ENCODE measurements around the gene COMMD3.

Gene COMMD3

DNA sequence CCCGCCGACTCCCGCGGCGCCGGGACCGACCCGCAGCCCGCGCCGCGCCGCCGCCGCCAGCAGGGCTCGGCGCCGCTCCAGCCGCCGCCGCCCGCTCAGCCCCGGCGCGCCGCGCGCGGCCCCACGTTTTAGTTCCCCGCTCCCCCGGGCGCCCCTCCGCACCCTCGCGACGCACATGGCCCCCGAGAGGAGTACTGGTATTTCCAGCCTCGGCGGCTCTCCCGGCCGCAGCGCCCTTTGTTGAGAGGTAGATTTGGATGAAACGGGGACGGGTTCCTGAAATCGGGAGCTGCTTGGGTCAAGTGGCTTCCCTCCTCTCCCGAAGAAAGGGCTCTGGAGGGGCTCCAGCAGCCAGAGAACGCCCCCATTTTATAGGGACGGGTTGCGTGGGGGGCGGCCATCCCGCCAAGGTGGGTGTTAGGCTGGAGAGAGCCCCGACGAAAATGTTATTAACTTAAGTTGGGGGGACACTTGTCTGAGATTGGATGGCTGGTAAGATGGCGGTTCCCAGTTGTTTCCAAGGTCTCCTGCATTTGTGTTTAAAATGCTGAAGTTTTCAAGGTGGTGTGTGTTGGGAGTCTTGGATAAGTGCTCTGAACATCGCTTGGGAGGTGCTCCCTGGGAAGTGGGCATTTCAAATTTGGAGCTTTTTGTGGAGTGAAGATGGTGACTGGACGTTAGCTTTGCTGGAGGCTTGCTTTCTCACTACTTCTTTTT, 5.9 kb downstream of the COMMD3 start:
- peak overlapping the region; percentile 70 for H3K4me3 ChIP-seq (ENCODE audit: low read depth, low read length)
- no peak for TF ChIP-seq CTCF (IDR thresholded peaks at IDR 0.05; ENCODE audit: low read depth, low read length)
- in situ Hi-C loops (cut with HindIII; ENCODE audit: low sequenced_read_pairs), result no loop called here
- DNase-seq (ENCODE audit: low read depth, low spot score), result no peak

DNA sequence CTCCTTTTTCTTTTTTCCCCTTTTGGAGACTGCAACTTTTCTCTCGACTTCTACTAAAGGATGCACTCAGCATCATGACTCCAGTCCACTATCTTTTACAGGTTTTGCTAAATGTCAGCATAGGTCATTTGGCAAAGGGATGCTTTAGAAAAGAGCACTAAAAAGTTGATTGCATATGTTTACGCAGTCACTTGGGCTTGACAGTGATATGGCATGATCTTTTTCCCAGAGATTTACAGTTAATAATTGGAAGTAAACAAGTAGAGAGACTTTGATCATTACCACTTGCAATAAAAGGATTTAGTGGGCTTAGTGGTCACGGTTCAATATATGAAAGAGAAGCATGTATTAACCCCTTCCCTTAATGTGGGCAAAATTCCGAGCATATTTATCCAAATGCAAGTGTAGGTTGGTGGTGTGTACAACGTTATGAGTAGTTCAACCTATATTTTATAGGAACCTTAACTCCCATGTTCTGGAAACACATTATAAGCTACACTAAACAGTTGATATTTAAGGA, 6.5 kb downstream of the COMMD3 start:
- no peak for DNase-seq (ENCODE audit: low read depth, low spot score)
- TF ChIP-seq CTCF (IDR thresholded peaks at IDR 0.05; ENCODE audit: low read depth, low read length), result no peak
- H3K4me3 ChIP-seq (ENCODE audit: low read depth, low read length), result peak overlapping the region; percentile 70
- in situ Hi-C loops (cut with HindIII; ENCODE audit: low sequenced_read_pairs), result no loop called here

DNA sequence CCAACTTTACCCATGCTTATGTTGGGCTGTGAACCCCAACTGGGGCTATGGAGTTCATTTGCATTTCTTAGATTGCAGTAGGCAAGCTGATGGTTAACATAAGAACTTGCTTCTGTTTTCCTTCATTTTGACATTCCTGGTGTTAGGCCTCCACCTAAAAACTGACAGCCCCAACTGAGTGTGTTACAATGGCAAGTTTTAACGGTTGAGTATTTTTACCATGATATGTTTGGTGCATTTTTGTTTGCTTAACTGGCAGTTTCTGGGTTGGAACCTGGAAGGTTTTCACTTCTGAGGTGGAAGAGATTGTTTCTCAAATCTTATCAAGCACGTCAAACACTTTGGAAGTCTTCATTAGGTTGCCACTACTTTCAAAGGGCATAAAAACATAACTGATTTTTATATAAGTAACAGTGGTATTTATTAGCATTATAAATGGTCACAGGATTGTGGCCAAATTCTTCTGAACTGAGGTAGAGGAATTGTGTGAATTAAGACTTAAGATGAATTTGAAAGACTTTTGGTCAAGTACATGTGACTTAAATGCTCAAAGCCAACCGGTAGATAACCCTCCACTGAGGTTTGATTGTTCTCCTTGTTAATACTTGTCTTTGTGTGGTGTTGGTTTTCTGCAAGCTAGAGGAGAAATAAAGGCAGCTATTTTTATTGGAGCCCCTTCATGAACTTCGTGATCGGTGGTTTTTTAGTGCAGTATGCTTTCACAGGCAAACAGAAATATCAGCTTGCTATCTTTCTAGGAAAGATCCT, 7.5 kb downstream of the COMMD3 start:
- no peak for DNase-seq (ENCODE audit: low read depth, low spot score)
- in situ Hi-C loops (cut with HindIII; ENCODE audit: low sequenced_read_pairs), result no loop called here
- no peak for TF ChIP-seq CTCF (IDR thresholded peaks at IDR 0.05; ENCODE audit: low read depth, low read length)
- no peak overlapping the region for H3K4me3 ChIP-seq (ENCODE audit: low read depth, low read length)

GRCh38 chr10:22324413-22324812, 8.2 kb downstream of the COMMD3 start:
- no peak for DNase-seq (ENCODE audit: low read depth, low spot score)
- TF ChIP-seq CTCF (IDR thresholded peaks at IDR 0.05; ENCODE audit: low read depth, low read length), result no peak
- in situ Hi-C loops (cut with HindIII; ENCODE audit: low sequenced_read_pairs), result no loop called here
- H3K4me3 ChIP-seq (ENCODE audit: low read depth, low read length), result no peak overlapping the region

GRCh38 chr10:22324893-22325271, 8.7 kb downstream of the COMMD3 start:
- in situ Hi-C loops (cut with HindIII; ENCODE audit: low sequenced_read_pairs), result no loop called here
- TF ChIP-seq CTCF (IDR thresholded peaks at IDR 0.05; ENCODE audit: low read depth, low read length), result no peak
- no peak for DNase-seq (ENCODE audit: low read depth, low spot score)

GRCh38 chr10:22325272-22326144, 9.3 kb downstream of the COMMD3 start:
- in situ Hi-C loops (cut with HindIII; ENCODE audit: low sequenced_read_pairs), result no loop called here
- TF ChIP-seq CTCF (IDR thresholded peaks at IDR 0.05; ENCODE audit: low read depth, low read length), result no peak
- peak; percentile 56 for DNase-seq (ENCODE audit: low read depth, low spot score)
- H3K4me3 ChIP-seq (ENCODE audit: low read depth, low read length), result peak overlapping the region; percentile 55

More at GRCh38 chr10:22324893-22325271, 8.7 kb downstream of the COMMD3 start:
- H3K4me3 ChIP-seq (ENCODE audit: low read depth, low read length), result peak overlapping the region; percentile 55

Data from astrocyte of the spinal cord (primary cell).